ENCODE results near the gene PCCB.

Gene PCCB

GRCh38 chr3:136346486-136346885 lies 96.3 kb downstream of the PCCB start (continued):
- TF ChIP-seq ZNF70 (CRISPR knock-in tag; IDR thresholded peaks at IDR 0.05), result no peak
- no peak for TF ChIP-seq PPARA (CRISPR knock-in tag; IDR thresholded peaks at IDR 0.05; ENCODE audit: borderline replicate concordance)
- no peak for TF ChIP-seq RARB (CRISPR knock-in tag; IDR thresholded peaks at IDR 0.05)
- TF ChIP-seq, protein P1, sequence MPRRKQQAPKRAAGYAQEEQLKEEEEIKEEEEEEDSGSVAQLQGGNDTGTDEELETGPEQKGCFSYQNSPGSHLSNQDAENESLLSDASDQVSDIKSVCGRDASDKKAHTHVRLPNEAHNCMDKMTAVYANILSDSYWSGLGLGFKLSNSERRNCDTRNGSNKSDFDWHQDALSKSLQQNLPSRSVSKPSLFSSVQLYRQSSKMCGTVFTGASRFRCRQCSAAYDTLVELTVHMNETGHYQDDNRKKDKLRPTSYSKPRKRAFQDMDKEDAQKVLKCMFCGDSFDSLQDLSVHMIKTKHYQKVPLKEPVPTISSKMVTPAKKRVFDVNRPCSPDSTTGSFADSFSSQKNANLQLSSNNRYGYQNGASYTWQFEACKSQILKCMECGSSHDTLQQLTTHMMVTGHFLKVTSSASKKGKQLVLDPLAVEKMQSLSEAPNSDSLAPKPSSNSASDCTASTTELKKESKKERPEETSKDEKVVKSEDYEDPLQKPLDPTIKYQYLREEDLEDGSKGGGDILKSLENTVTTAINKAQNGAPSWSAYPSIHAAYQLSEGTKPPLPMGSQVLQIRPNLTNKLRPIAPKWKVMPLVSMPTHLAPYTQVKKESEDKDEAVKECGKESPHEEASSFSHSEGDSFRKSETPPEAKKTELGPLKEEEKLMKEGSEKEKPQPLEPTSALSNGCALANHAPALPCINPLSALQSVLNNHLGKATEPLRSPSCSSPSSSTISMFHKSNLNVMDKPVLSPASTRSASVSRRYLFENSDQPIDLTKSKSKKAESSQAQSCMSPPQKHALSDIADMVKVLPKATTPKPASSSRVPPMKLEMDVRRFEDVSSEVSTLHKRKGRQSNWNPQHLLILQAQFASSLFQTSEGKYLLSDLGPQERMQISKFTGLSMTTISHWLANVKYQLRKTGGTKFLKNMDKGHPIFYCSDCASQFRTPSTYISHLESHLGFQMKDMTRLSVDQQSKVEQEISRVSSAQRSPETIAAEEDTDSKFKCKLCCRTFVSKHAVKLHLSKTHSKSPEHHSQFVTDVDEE (CRISPR knock-in tag; IDR thresholded peaks at IDR 0.05), result peak; percentile 47; the same call in 1 of the 2 replicates
- no peak for TF ChIP-seq ZFP3 (CRISPR knock-in tag; IDR thresholded peaks at IDR 0.05)

DNA sequence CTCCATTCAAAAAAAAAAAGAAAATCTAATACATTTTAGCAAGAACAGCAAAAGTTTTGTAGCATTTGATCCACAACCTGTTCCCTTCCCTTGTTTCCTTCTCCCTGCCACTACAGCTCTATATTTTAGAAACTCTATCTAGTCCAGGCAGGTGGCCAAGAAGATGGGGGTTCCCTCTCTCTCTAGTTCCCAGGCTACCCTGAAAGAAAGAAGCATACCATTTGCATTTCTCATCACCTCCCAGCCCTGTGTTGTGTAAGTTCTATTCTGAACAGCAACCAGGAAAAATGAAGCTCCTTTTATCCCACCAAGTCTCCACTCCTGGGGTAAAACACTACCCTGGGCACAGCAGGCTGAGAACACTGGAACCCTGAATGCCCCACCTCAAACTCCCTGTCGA lies 100.0 kb downstream of the PCCB start:
- peak; percentile 95 for ATAC-seq
- TF ChIP-seq ZC3H10 (CRISPR knock-in tag; IDR thresholded peaks at IDR 0.05), result no peak
- TF ChIP-seq, protein P1 (CRISPR knock-in tag; IDR thresholded peaks at IDR 0.05), result no peak
- no peak for TF ChIP-seq CSDC2 (CRISPR knock-in tag; IDR thresholded peaks at IDR 0.05)
- TF ChIP-seq TCF4 (CRISPR knock-in tag; IDR thresholded peaks at IDR 0.05; ENCODE audit: borderline replicate concordance), result no peak
- TF ChIP-seq, protein P2, sequence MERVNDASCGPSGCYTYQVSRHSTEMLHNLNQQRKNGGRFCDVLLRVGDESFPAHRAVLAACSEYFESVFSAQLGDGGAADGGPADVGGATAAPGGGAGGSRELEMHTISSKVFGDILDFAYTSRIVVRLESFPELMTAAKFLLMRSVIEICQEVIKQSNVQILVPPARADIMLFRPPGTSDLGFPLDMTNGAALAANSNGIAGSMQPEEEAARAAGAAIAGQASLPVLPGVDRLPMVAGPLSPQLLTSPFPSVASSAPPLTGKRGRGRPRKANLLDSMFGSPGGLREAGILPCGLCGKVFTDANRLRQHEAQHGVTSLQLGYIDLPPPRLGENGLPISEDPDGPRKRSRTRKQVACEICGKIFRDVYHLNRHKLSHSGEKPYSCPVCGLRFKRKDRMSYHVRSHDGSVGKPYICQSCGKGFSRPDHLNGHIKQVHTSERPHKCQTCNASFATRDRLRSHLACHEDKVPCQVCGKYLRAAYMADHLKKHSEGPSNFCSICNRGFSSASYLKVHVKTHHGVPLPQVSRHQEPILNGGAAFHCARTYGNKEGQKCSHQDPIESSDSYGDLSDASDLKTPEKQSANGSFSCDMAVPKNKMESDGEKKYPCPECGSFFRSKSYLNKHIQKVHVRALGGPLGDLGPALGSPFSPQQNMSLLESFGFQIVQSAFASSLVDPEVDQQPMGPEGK (CRISPR knock-in tag; IDR thresholded peaks at IDR 0.05; ENCODE audit: borderline replicate concordance), result no peak
- TF ChIP-seq ZNF8 (CRISPR knock-in tag; IDR thresholded peaks at IDR 0.05), result no peak
- TF ChIP-seq PPARA (CRISPR knock-in tag; IDR thresholded peaks at IDR 0.05; ENCODE audit: borderline replicate concordance), result no peak

DNA sequence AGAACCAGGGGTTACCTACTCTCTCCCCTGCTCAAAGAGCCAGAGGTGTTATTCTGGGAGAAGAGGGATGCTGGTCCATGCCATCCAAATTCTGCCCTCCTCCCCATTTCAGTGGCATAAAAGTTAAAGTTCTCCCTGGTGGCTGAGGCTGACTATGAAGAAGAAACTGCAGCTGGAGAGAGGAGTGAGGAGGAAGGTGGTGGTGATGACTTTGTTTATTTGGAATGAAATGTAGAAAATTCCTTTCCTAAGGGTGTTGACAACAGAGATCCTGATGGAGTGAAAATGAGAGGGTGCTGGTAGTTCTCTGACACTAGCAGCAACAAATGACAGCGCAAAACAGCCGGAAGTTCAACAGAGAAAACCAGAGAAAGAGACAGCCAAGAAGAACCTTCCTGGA lies 100.4 kb downstream of the PCCB start:
- ATAC-seq, result peak; percentile 69
- no peak for TF ChIP-seq ZNF565 (CRISPR knock-in tag; conservative IDR thresholded peaks at IDR 0.05; ENCODE audit: low read depth)
- no peak for TF ChIP-seq SNAI2 (CRISPR knock-in tag; IDR thresholded peaks at IDR 0.05)
- TF ChIP-seq BACH2 (CRISPR knock-in tag; IDR thresholded peaks at IDR 0.05; ENCODE audit: borderline replicate concordance), result no peak
- TF ChIP-seq ARNTL (CRISPR knock-in tag; IDR thresholded peaks at IDR 0.05; ENCODE audit: borderline replicate concordance, low read depth), result no peak
- TF ChIP-seq, protein P1 (CRISPR knock-in tag; IDR thresholded peaks at IDR 0.05), result no peak
- TF ChIP-seq, protein P3, sequence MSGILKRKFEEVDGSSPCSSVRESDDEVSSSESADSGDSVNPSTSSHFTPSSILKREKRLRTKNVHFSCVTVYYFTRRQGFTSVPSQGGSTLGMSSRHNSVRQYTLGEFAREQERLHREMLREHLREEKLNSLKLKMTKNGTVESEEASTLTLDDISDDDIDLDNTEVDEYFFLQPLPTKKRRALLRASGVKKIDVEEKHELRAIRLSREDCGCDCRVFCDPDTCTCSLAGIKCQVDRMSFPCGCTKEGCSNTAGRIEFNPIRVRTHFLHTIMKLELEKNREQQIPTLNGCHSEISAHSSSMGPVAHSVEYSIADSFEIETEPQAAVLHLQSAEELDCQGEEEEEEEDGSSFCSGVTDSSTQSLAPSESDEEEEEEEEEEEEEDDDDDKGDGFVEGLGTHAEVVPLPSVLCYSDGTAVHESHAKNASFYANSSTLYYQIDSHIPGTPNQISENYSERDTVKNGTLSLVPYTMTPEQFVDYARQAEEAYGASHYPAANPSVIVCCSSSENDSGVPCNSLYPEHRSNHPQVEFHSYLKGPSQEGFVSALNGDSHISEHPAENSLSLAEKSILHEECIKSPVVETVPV (CRISPR knock-in tag; IDR thresholded peaks at IDR 0.05), result no peak
- TF ChIP-seq GLIS3 (CRISPR knock-in tag; IDR thresholded peaks at IDR 0.05), result no peak
- TF ChIP-seq RARB (CRISPR knock-in tag; IDR thresholded peaks at IDR 0.05), result no peak
- TF ChIP-seq ZNF8 (CRISPR knock-in tag; IDR thresholded peaks at IDR 0.05), result no peak
- no peak for TF ChIP-seq ISL1 (CRISPR knock-in tag; IDR thresholded peaks at IDR 0.05)
- no peak for TF ChIP-seq CSDC2 (CRISPR knock-in tag; IDR thresholded peaks at IDR 0.05)
